Glomerular visceral epithelial cell (primary cell): ENCODE measurements around the gene HES2.
A peak's percentile ranks its signal among the peaks of the same experiment; 100 is the strongest.
"Not testable (repeated sequence)": the region's sequence is repeated elsewhere in the genome, so short reads cannot be mapped to it uniquely, and the experiment has no call there.

ENCODE experiments used
- DNase-seq: peaks from one replicate; pipeline ENCODE4 v3.0.0-alpha.2; 2016; ENCODE audit errors: extremely low spot score

The HES2 gene

GRCh38 chr1:6454856-6455751, 35.4 kb upstream of the HES2 start:
- no peak for DNase-seq

- not testable (repeated sequence) for DNase-seq
Measured at GRCh38 chr1:6453895-6454855, 34.5 kb upstream of the HES2 start.

GRCh38 chr1:6450943-6451373, 31.2 kb upstream of the HES2 start:
- no peak for DNase-seq

GRCh38 chr1:6450486-6450885, 30.8 kb upstream of the HES2 start:
- not testable (repeated sequence) for DNase-seq

GRCh38 chr1:6450005-6450450, 30.3 kb upstream of the HES2 start:
- no peak for DNase-seq

- peak; percentile 18 for DNase-seq
Measured at GRCh38 chr1:6448749-6449631, 29.3 kb upstream of the HES2 start.

- DNase-seq = no peak
Measured at GRCh38 chr1:6447818-6448748, 28.4 kb upstream of the HES2 start.

- DNase-seq = no peak
Measured at GRCh38 chr1:6447016-6447817, 27.5 kb upstream of the HES2 start.

GRCh38 chr1:6446665-6447015, 26.9 kb upstream of the HES2 start:
- no peak for DNase-seq

- not testable (repeated sequence) for DNase-seq
Measured at GRCh38 chr1:6445929-6446328, 26.2 kb upstream of the HES2 start.

- DNase-seq = peak; percentile 31
Measured at GRCh38 chr1:6445062-6445763, 25.5 kb upstream of the HES2 start.

- no peak for DNase-seq
Measured at GRCh38 chr1:6444377-6444776, 24.7 kb upstream of the HES2 start.

GRCh38 chr1:6443339-6444115, 23.8 kb upstream of the HES2 start:
- DNase-seq = no peak

GRCh38 chr1:6441586-6441985, 21.9 kb upstream of the HES2 start:
- no peak for DNase-seq

GRCh38 chr1:6440198-6441126, 20.7 kb upstream of the HES2 start:
- peak; percentile 79 for DNase-seq

- DNase-seq = peak; percentile 69
Measured at GRCh38 chr1:6438047-6438525, 18.4 kb upstream of the HES2 start.
